K562 (cell line): ENCODE results near the gene AFG1L. TPM values are rescaled to one million over a fixed set of nuclear protein-coding genes. Genes with fewer than 3 reads are reported as not detected.

Source experiments
- ARID4B ChIP-seq: sonication (generic); formaldehyde crosslinking; IDR thresholded peaks from 2 replicates; pipeline ENCODE4 v1.8.0; 2022; ENCODE audit warnings: mild to moderate bottlenecking, missing genetic modification reagents
- DDX20 ChIP-seq: fragments of 450-650 bp; IDR thresholded peaks from 2 replicates; pipeline ENCODE4 v1.6.1; 2016; ENCODE audit warnings: missing genetic modification characterization, low read depth, mild to moderate bottlenecking, missing compliant biosample characterization, moderate library complexity
- ETS2 ChIP-seq: IDR thresholded peaks from 2 replicates; pipeline ENCODE4 v1.6.1; 2016; ENCODE audit warnings: borderline replicate concordance, missing genetic modification characterization, mild to moderate bottlenecking, moderate library complexity, missing compliant biosample characterization; ENCODE audit not compliant: poor library complexity, severe bottlenecking
- GTF3C2 ChIP-seq: IDR thresholded peaks from 3 replicates; pipeline ENCODE4 v1.6.1; 2011; ENCODE audit warnings: borderline replicate concordance, mild to moderate bottlenecking, moderate library complexity; ENCODE audit not compliant: insufficient read length; ENCODE audit errors: extremely low read depth
- HDAC8 ChIP-seq: fragments of 450-650 bp; IDR thresholded peaks from 2 replicates; pipeline ENCODE4 v1.6.1; 2016; ENCODE audit warnings: mild to moderate bottlenecking, missing genetic modification characterization, moderate library complexity, missing compliant biosample characterization
- NFATC3 ChIP-seq: fragments of 450-650 bp; IDR thresholded peaks from 2 replicates; pipeline ENCODE4 v1.6.1; 2017; ENCODE audit warnings: mild to moderate bottlenecking
- PREB ChIP-seq: sonication (generic); formaldehyde crosslinking; IDR thresholded peaks from 2 replicates; pipeline ENCODE4 v1.8.1; 2023; ENCODE audit warnings: mild to moderate bottlenecking, missing genetic modification reagents
- TRIM25 ChIP-seq: fragments of 450-650 bp; IDR thresholded peaks from 2 replicates; pipeline ENCODE4 v1.7.0; 2016; ENCODE audit warnings: borderline replicate concordance
- ZBTB12 ChIP-seq: fragments of 250-450 bp; sonication (Bioruptor Pico); IDR thresholded peaks from 2 replicates; pipeline ENCODE4 v1.4.0; 2020
- ZC3H8 ChIP-seq: fragments of 450-650 bp; IDR thresholded peaks from 2 replicates; pipeline ENCODE4 v1.6.1; 2017
- ZNF124 ChIP-seq: sonication (generic); formaldehyde crosslinking; IDR thresholded peaks from 2 replicates; pipeline ENCODE4 v1.8.1; 2022; ENCODE audit warnings: missing genetic modification reagents
- ZNF184 ChIP-seq: sonication (generic); formaldehyde crosslinking; IDR thresholded peaks from 2 replicates; pipeline ENCODE4 v1.5.0; 2020; ENCODE audit warnings: missing genetic modification reagents
- polyA plus RNA-seq, 8 experiments: library from polyadenylated mRNA; depleted of rRNA in 4 of 8; stranded (reverse) in 5 of 8; unstranded in 3 of 8; fragments of >200 nt; fragmentation: Nextera tagmentation in 2 of 8; fragmentation: Illumina TruSeq in 1 of 8; extraction: Ambion mirVana in 2 of 8; extraction: Trizol in 1 of 8; gene quantifications; 2 replicates each; pipeline versions ENCODE4 v1.2.1 to v1.2.3, GENCODE V29; 2011 to 2014; ENCODE audit warnings: inconsistent platforms in 1 of 8, missing spikeins in 1 of 8
- total RNA-seq, 7 experiments: library from RNA; depleted of rRNA in 6 of 7; stranded (reverse); fragments of >200 nt in 6 of 7; fragmentation: Illumina TruSeq in 2 of 7; extraction: Trizol in 2 of 7; gene quantifications; 2 replicates each; pipeline versions ENCODE4 v1.2.1 to v1.2.3, GENCODE V29; 2011 to 2021; ENCODE audit warnings: low replicate concordance in 1 of 7

Gene AFG1L
- total and polyA plus RNA-seq, 9 of the 15 experiments (the other 6 are each of a cell fraction or from before 2014, with no cell fraction given): 2.2 to 15.5 (median 5.8) TPM

GRCh38 chr6:108465098-108465495 is 170.2 kb downstream of the AFG1L start (continued):
- TF ChIP-seq TRIM25 (no peak), NFATC3 (no peak), ETS2 (tag) (no peak), ARID4B (CRISPR knock-in tag) (no peak), ZNF124 (CRISPR knock-in tag) (no peak), PREB (CRISPR knock-in tag) (no peak), GTF3C2 (no peak), ZC3H8 (no peak), ZBTB12 (no peak), HDAC8 (tag) (no peak), ZNF184 (CRISPR knock-in tag) (no peak), DDX20 (tag) (no peak)
